Cerebellar cortex (tissue), 1 donor: Measurements from ENCODE around the gene ZNF692.
"Not testable (repeated sequence)": the region's sequence is repeated elsewhere in the genome, so short reads cannot be mapped to it uniquely, and the experiment has no call there.

Experiments
- DNase-seq: peaks from one replicate; pipeline ENCODE4 v3.0.0-alpha.2; 2015; ENCODE audit warnings: low spot score

The ZNF692 gene, protein sequence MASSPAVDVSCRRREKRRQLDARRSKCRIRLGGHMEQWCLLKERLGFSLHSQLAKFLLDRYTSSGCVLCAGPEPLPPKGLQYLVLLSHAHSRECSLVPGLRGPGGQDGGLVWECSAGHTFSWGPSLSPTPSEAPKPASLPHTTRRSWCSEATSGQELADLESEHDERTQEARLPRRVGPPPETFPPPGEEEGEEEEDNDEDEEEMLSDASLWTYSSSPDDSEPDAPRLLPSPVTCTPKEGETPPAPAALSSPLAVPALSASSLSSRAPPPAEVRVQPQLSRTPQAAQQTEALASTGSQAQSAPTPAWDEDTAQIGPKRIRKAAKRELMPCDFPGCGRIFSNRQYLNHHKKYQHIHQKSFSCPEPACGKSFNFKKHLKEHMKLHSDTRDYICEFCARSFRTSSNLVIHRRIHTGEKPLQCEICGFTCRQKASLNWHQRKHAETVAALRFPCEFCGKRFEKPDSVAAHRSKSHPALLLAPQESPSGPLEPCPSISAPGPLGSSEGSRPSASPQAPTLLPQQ

DNA sequence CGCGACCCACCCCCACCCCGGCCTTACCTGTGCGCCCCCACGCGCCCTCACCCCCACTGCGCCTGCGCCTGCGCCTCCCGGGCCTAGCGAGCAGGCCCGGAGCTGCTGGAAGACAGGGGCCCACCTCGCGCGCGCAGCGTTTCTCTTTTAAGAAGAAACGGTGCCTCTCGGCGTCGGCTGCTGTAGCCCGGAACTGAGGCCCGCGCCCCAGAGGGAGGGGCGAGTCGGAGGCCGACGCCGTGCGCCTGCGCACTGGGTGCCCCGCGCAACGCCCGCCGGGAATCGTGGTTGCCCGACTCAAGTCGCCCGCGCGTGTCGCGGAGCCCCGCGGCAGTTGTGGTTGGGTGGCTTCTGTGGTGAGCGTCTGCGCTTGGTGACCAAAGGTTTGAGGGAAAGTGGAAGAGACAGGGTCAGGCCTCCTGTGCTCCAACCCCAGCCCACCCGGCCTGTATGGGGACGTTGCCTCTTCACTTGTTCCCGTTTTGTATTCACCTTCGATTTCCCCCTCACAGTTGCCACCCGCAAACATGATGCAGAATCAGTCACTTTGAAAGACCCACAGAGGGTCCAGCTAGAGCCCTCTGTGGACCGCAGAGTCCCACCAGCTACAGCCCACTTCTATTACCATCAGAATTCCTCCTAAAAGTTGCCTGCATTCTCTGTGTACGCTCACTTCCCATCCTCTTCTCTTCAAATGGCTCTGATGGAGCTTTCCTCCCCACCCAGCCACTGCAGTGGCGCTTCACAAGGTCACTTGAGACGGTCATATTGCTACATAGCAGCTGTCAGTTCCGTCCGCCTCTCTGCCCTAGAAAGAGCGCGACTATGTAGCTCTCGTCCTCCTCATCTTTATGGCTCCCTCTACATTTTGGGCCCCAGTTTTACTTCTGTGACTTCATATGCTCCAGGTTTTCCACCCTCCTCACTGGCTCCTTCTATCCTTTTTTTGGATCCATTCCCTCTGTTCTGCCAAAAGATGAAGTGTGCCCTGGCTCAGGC, at the start of gene ZNF692:
TSS of gene ZNF692 (minus strand) at position 195 of the 999 bp plus-strand sequence. CDS start 776 bp downstream, outside the sequence.
- peak; percentile 98 for DNase-seq

DNA sequence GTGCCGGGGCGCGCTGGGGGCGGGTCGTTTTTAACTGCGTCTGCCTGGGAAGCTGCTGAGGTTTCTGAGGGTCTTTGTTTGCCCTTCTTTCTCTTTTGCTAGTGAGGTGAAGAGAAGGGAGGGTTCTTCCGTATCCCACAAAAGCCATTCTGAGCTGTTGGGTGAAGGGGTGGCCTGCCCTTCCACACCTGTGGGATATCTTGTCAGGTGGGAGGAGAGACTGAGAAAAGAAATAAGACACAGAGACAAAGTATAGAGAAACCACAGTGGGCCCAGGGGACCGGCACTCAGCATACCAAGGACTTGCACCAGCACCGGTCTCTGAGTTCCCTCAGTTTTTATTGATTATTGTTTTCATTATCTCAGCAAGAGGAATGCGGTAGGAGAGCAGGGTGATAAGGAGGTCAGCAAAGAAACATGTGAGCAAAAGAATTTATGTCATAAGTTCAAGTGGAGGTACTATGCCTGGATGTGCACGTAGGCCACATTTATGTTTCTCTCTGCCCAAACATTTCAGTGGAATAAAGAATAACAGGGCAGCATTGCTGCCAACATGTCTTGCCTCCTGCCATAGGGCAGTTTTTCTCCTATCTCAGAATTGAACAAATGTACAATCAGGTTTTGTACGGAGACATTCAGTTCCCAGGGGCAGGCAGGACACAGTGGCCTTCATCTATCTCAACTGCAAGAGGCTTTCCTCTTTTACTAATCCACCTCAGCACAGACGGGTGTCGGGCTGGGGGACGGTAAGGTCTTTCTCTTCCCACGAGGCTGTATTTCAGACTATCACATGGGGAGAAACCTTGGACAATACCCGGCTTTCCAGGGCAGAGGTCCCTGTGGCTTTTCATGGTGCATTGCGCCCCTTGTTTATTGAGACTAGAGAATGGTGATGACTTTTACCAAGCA, 48.1 kb upstream of the ZNF692 start:
- peak; percentile 13 for DNase-seq

DNA sequence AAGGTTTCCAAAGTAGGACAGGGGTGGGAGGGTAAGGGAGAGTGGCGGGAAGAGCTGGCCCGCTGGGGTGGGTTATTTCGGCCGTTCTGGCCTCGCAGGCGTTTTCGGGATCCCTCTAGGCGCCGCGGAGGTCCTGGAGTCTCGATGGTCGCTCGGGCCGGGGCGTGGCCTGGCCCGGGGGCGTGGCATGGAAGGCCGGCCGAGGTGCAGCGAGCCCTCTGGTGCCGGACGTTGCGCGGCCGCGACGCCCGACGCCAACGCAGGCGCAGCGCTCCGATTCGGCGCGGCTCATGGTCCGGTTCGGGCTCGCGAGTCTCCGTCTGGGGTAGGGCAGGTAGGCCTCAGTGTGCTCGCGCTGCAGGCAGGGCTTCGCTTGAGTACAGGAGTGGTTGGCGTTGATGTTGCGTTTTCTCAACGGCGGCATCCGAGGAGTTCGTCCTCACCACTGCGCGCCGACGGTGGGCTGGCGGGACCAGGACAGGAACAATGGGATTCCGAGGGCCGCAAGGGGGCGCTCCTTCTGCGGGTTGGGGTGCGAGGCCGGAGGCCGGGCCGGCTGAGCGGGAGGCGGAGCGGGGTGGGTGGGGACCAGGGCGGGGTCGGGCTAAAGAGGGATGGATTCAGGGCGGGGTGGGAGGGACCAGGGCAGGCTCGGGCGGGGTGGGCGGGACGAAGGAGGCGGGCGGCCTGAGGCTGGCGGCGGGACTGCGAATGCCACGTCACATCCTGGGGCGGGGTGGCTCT, 47.3 kb upstream of the ZNF692 start, which contains the start of gene PGBD2:
TSS of gene PGBD2 (plus strand) at position 227 of the 744 bp plus-strand sequence. CDS start 7,628 bp downstream, outside the sequence.
- DNase-seq, result peak; percentile 89

DNA sequence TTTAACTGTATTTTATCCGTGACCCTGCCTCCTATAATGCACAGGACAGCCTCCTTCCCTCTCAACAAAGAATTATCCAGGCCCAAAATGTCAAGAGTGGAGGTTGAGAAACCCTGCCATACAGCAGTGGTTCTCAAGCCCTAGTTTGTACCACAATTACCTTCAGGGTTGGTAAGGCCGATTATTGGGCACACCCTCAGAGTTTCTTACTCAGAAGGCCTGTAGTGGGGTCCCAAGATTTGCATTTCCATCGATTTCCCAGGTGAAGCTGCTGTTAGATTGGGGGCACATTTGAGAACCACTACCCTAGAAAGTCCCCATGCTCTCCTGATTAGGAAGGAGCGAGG, 46.8 kb upstream of the ZNF692 start:
- no peak for DNase-seq

DNA sequence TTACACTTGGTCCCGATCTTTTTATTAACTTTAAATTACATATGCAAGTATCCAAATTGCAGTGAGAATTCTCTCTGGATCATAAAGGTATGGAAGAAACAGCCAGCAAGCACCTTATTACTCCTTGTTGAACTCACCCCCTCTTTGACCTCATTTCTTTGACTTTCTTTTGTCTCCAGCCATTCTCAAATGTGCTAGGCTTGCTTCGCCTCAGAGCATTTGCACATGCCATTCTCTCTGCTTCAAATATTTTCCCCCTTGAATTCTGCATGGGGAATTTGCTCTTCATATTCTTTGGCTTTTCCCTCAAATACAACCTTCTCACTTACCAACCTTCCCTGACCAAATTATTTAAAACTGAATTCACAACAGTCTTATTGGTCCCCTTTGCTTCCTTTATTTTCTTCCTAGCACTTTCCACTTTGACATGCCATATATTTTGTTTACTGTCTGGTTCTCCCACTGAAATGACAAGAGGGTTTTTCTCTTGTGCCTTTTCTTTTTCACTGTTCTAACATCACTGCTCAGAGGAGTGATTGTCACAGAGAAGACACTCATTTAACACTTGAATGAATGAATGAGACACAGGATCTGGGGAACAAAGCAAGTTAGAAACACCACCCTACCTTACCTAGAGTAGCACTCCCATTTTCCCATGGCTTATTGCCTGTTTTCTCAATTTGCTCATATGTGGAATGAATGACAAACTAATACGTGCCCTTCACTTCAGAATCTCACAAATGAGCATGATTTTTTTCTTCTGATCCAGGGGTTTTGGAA, 45.7 kb upstream of the ZNF692 start:
- DNase-seq, result no peak

DNA sequence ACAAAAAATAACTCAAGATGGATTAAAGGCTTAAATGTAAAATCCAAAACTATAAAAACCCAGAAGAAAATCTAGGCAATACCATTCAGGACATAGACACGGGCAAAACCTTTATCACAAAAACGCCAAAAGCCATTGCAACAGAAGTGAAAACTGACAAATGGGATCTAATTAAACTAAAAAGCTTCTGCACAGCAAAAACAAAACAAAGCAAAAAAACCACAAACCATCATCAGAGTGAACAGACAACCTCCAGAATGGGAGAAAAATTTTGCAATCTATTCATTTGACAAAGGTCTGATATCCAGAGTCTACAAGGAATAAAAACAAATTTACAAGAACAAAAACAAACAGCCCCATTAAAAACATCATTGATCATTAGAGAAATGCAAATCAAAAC, 42.7 kb upstream of the ZNF692 start:
- DNase-seq, result no peak

DNA sequence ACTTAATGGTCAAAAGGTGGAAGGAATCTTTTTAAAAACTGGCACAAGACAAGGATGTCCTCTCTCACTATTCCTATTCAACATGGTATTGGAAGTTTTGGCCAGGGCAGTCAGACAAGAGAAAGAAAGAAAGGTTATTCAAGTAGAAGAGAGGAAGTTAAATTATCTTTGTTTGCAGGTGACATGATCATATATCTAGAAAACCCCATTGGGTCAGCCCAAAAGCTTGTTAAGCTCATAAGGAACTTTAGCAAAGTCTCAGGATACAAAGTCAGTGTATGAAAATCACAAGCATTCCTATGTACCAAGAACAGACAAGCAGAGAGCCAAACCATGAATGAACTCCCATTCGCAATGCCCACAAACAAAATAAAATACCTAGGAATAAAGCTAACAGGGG, 41.8 kb upstream of the ZNF692 start:
- no peak for DNase-seq

DNA sequence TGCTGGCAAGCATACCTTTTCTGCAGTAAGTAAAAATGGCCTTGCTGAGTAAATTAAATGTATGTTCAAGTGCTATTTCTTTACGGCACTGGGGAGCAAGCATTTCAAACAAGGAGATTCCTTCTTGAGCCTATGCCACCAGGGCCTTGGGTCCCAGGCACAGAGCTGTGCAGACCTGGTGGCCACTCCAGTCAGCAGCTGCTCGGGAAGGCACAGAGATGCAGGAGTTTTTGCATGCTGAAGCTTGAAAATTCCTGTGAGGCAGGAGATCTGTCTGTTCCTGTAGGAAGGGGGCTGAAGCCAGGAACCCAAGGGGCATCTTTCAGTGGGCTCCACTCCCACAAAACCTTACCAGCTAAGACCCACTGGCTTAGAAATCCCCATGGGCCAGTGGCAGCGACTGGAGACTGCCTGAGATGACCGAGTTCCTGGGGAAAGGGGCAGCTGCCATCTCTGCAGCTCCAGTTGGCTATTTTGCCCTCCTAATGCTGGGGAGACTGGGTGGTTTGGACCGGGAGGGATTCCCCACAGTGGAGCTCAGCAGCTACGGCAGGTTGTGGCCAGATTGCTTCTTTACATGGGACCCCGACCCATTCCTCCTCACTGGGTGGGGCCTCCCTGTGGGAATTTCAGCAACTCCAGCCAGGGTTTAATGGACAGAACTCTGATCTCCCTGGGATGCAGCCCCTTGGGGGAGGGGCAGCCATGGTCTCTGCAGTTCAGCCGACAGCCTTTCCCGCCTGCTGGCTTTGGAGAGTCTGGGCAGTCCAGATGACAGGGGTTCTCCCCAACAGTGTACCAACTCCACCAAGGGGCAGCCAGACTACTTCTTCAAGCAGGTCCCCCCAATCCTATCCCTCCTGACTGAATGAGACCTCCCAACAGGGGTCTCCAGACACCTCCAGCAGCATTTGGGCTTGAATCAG, 38.8 kb upstream of the ZNF692 start:
- no peak for DNase-seq

DNA sequence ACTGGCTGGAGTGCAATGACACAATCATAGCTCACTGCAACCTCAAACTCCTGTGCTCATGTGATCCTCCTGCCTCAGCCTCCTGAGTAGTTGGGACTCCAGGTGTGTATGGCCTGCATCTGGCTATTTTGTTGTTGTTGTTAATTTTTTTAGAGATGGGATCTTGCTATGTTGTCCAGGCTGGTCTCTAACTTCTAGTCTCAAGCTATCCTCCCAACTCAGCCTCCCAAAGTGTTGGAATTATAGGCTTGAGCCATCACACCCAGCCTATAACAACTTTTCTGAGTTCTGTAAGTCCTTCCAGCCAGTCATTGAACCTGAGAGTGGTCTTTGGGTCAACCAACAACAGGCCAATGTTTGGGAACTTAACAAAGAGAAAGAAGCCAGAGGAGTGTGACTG, 36.0 kb upstream of the ZNF692 start:
- DNase-seq, result no peak

DNA sequence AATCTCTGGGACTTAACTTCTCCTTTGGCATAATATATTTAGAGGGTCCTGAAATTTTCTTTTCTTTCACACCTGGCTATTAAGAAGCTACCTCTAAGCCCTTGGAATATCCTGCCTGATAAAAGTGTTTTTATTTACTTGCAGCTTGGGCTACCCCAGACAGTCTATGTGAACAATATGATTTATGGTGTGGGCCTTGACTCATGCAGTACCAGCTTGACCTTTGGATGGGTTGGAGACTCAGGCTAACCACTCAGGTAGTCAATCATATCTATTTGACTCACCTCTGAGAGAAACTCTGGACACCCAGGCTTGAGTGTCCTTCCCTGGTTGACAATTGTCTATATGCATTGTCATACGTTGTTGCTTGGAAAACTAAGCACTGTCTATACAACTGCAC, 33.7 kb upstream of the ZNF692 start:
- DNase-seq, result no peak

DNA sequence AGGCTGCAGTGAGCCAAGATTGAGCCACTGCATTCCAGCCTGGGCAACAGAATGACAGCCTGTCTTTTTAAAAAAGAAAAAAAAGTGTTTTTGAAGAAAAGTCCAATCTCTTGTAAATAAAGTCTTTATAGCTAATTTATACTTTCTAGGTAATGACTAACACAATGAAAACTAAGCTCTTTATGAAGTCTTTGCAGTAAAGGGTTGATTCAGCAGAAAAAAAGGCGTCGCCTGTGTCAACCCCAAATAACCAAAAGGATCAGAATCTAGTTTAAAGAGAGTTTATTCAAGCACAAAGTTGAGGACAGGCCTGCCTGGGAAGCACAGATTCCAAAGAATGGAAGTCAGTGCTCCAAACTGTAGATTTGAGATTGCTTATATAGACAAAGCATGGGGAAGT, 32.9 kb upstream of the ZNF692 start:
- no peak for DNase-seq

DNA sequence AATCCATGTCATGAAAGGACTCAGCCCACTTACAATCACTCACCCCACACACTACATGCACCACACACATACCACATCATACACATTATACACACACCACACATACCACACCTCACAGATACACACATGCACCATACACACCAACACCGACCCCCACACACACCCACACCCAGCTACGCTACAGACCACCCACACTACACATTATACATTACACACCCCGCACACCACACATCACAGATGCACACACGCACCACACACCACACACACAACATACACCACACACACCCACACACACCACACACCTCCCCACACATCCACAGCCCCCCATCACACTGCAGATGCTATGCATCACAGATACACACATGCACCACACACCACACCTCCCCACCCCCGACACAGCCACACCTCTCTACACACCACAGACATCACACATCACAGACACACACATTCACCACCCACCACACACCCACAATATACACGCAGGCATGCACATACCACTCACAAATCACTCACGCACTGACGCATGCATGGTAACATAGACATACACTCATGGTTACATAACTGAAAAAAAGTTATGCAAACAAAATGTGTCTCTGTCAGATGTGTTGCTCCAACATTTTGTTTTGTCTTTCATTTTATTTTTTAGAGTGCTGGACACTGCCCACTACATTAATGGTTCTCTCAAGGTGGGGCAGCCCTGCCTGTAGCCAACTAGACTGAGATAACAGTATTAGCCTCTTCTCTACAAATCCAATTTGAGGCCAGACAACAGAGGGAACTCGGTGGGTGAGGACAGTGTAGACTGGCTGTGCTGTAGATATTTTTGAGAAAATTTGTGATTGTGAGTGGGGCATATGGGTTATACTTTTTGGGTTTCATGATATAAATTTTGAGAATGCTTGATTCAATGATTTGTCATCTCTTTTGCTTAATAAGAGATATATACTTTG, 31.9 kb upstream of the ZNF692 start:
- DNase-seq, result no peak

DNA sequence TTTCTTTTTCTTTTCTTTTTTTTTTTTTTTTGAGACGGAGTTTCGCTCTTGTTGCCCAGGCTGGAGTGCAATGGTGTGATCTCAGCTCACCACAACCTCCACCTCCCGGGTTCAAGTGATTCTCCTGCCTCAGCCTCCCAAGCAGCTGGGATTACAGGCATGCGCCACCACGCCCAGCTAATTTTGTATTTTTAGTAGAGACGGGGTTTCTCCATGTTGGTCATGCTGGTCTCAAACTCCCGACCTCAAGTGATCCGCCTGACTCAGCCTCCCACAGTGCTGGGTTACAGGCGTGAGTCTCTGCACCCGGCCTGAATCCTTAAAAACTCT, 31.0 kb upstream of the ZNF692 start:
- not testable (repeated sequence) for DNase-seq

DNA sequence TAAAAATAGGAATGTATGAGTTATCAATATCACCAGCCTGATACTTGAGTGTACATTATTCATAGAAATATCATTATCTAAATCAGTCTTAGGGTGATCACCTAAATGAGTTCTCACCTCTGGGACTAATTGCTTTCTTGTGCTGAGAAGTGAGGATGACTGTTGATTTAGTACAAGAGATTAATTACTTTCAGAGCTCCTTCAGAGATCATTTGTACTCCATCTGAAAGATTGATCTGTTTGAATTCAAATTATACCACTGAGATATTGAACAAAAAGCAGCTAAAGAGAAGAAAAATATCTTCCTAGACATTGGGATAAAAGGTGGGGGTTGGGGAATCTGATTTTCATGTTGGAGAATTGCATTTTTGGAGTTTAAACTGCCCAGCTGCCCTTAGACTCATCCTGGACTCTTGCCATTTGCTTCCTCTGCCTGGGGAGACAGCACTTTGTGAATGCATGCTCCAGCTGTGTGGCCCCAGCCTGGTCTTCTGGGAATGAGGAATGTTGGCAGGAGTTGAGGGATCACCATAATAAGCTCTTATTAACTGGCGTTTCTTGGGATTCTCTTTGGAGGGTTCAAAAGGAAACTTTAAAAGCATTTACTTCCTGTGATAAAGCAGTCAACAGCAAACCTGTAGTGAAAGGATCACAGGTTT, 27.5 kb upstream of the ZNF692 start:
- DNase-seq, result no peak

DNA sequence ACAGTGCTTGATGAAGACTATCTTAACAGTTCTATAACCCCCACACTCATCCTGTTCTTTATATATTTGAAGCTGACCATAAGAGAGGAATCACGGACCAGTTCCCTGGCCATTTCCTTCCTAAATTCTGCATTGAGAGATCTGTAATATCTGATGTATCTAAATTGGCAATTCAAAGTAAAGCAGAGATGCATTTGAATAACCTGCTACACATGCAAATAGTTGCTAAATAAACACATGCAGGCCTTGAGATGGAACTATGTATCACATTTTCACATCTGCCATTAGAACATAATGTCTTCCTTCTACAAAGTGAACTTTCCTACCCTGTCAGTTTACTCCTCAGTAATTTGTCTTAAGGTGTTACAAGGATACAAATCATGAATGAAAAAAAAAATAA, 26.8 kb upstream of the ZNF692 start:
- no peak for DNase-seq

DNA sequence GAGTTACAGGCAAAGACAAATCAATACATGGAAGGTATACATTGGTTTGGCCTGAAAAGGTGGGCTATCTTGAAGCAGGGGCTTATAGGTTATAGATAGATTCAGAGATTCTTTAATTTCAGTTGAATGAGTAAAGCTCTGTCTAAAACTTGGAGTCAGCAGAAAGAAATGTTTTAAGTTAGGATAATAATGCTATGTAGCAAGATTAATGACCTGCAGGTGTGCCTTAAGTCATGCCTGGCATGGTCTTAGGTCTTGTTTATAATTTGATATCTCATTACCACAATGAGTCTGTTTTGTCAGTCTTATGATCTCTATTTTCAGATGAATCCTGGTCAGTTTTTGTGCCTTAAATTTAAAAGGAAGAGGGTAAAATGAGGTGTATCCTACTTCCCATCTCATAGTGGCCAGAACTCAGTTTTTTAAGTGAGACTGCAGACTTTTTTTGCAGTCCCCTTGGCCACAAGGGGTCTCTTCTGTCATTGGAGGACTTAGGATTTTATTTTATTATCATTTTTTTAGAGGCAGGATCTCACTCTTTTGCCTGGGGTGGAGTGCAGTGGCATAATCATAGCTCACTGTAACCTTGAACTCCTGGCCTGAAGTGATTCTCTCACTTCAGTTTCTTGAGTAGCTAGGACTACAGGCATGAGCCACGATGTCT, 25.9 kb upstream of the ZNF692 start:
- no peak for DNase-seq

DNA sequence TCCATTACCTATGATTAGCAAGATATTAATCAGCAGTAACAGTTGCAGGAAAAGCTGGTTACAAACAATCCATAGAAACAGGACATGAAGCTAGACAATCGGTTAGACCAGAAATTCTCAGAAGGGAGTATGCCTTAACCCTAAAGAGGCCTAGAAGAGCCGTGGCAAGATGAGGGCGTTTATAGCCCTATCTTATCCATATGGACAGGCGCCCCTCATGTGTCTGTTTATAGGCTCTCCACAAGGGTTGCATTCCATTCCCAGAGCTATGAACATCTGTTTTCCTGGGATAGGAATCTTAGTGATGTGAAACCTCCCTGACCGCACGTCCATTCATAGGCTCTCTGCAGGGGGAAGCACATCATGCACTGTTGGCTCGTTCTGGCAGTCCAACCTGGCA, 23.5 kb upstream of the ZNF692 start:
- not testable (repeated sequence) for DNase-seq
